HL-60 (cell line): ENCODE data around the gene GAPT.

Experiments used
- DNase-seq, 2 experiments: peaks; one replicate each; pipeline ENCODE4 v3.0.0-alpha.2; 2010 to 2020; ENCODE audit warnings: low read depth in 1 of 2, low spot score in 1 of 2
- H3K27ac ChIP-seq: fragments of 250-450 bp; sonication (Bioruptor Pico); replicated peaks from 2 replicates; pipeline ENCODE4 v1.5.1; 2020; ENCODE audit warnings: mild to moderate bottlenecking, moderate library complexity
- H3K27me3 ChIP-seq: fragments of 250-450 bp; sonication (Bioruptor Pico); 2 replicates; pipeline ENCODE4 v1.5.1; 2021; ENCODE audit warnings: mild to moderate bottlenecking, moderate library complexity; ENCODE audit not compliant: insufficient read depth, poor library complexity, severe bottlenecking
- H3K4me3 ChIP-seq: replicated peaks from 2 replicates; pipeline ENCODE4 v1.5.1; 2011; ENCODE audit warnings: mild to moderate bottlenecking, control low read depth, low read length; ENCODE audit not compliant: insufficient read depth
- GABPA ChIP-seq: IDR thresholded peaks from 2 replicates; pipeline ENCODE4 v1.6.1; 2012; ENCODE audit warnings: low read depth
- POLR2AphosphoS5 ChIP-seq: IDR thresholded peaks from 2 replicates; pipeline ENCODE4 v1.6.1; 2012; ENCODE audit warnings: low read depth
- SPI1 ChIP-seq: IDR thresholded peaks from 2 replicates; pipeline ENCODE4 v1.6.1; 2012; ENCODE audit warnings: low read depth, mild to moderate bottlenecking, borderline replicate concordance
- TF ChIP-seq, protein P1 (sequence below): IDR thresholded peaks from 2 replicates; pipeline ENCODE4 v1.6.1; 2012; ENCODE audit warnings: low read depth; ENCODE audit not compliant: insufficient replicate concordance
- TF ChIP-seq, protein P2 (sequence below): IDR thresholded peaks from one replicate; pipeline ENCODE4 v1.5.1; 2011; ENCODE audit warnings: low read length, control low read depth, inconsistent platforms; ENCODE audit not compliant: insufficient read depth

The GAPT gene

DNA sequence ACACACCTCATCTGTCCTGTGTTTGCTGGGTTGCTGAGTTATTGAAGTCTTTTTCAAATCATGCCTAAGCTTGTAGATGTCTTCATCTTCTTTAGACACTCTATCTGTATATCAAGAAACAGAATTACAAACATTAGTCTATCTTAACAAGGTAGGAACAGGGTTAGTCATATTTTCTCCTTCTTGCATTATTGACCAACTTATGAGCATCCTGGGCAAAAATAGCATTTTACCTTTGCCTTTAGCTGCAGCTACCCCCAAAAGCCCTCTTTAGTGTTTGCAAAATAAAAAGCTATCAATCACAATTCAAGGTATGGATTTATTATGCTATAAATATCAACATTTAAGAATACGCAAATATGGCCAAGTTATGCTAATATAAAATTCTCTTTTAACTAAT lies 34.7 kb upstream of the GAPT start:
- TF ChIP-seq GABPA, result no peak
- TF ChIP-seq, protein P1, sequence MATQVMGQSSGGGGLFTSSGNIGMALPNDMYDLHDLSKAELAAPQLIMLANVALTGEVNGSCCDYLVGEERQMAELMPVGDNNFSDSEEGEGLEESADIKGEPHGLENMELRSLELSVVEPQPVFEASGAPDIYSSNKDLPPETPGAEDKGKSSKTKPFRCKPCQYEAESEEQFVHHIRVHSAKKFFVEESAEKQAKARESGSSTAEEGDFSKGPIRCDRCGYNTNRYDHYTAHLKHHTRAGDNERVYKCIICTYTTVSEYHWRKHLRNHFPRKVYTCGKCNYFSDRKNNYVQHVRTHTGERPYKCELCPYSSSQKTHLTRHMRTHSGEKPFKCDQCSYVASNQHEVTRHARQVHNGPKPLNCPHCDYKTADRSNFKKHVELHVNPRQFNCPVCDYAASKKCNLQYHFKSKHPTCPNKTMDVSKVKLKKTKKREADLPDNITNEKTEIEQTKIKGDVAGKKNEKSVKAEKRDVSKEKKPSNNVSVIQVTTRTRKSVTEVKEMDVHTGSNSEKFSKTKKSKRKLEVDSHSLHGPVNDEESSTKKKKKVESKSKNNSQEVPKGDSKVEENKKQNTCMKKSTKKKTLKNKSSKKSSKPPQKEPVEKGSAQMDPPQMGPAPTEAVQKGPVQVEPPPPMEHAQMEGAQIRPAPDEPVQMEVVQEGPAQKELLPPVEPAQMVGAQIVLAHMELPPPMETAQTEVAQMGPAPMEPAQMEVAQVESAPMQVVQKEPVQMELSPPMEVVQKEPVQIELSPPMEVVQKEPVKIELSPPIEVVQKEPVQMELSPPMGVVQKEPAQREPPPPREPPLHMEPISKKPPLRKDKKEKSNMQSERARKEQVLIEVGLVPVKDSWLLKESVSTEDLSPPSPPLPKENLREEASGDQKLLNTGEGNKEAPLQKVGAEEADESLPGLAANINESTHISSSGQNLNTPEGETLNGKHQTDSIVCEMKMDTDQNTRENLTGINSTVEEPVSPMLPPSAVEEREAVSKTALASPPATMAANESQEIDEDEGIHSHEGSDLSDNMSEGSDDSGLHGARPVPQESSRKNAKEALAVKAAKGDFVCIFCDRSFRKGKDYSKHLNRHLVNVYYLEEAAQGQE, result no peak
- TF ChIP-seq POLR2AphosphoS5, result no peak
- TF ChIP-seq SPI1, result no peak
- TF ChIP-seq, protein P2, sequence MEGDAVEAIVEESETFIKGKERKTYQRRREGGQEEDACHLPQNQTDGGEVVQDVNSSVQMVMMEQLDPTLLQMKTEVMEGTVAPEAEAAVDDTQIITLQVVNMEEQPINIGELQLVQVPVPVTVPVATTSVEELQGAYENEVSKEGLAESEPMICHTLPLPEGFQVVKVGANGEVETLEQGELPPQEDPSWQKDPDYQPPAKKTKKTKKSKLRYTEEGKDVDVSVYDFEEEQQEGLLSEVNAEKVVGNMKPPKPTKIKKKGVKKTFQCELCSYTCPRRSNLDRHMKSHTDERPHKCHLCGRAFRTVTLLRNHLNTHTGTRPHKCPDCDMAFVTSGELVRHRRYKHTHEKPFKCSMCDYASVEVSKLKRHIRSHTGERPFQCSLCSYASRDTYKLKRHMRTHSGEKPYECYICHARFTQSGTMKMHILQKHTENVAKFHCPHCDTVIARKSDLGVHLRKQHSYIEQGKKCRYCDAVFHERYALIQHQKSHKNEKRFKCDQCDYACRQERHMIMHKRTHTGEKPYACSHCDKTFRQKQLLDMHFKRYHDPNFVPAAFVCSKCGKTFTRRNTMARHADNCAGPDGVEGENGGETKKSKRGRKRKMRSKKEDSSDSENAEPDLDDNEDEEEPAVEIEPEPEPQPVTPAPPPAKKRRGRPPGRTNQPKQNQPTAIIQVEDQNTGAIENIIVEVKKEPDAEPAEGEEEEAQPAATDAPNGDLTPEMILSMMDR, result no peak
- no peaks in the 10 kb centered on the region for H3K27me3 ChIP-seq
- no peak overlapping the region for H3K4me3 ChIP-seq
- no peak for DNase-seq
- H3K27ac ChIP-seq, result no peak overlapping the region

DNA sequence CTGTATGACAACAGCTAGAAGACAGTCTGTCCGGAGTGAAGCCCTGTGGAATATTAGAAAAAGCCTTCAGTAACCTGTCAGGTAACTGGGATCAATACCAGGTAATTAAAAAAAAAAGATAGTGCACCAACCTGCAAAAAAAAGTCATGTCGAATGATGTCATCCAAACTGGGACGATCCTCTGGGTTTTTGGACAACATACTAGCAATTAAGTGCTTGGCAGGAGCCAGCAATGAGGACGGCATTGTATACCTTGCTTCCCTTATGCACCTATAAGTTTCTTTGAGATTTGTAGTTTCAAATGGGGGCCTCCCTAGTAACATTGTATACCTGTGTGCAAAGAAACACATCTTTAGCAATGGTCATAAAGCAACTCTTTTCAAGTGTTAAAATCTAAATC lies 34.2 kb upstream of the GAPT start:
- Histone ChIP-seq H3K27ac (no peak overlapping the region), H3K27me3 (no peaks in the 10 kb centered on the region), H3K4me3 (no peak overlapping the region)
- TF ChIP-seq POLR2AphosphoS5 (no peak), GABPA (no peak)
- DNase-seq, result no peak

DNA sequence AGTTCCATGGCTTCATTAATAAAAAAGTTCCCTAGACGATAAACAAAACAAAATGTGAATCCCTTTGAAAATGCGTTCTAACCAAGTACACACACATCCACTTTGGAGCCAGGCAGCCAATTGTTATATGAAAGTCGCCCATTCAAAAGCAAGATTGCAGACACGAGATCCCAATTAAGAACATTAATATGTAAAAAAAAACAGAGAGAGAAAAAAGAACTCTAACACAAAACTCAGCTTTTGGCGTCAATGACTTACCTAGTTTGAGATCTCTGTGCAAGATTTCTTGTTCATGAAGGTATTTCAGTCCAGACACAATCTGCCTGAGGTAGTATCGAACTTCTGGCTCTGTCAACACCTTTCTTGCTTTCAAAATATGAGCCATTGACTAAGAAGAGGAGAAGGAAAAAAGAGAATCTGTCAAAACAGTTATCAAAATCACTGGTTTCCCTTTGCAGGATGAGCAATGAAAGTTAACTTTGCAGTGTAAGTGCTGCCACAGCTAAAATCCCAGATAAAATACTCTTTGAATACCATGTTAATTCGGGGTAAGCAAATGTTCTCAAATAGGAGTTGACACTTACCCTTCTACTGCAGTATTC lies 33.0 kb upstream of the GAPT start:
- no peak for DNase-seq
- no peak overlapping the region for H3K27ac ChIP-seq
- TF ChIP-seq POLR2AphosphoS5 (no peak), SPI1 (no peak), GABPA (no peak)
- TF ChIP-seq, protein P2, result no peak
- TF ChIP-seq, protein P1, result no peak
- H3K4me3 ChIP-seq, result no peak overlapping the region
- H3K27me3 ChIP-seq, result no peaks in the 10 kb centered on the region

DNA sequence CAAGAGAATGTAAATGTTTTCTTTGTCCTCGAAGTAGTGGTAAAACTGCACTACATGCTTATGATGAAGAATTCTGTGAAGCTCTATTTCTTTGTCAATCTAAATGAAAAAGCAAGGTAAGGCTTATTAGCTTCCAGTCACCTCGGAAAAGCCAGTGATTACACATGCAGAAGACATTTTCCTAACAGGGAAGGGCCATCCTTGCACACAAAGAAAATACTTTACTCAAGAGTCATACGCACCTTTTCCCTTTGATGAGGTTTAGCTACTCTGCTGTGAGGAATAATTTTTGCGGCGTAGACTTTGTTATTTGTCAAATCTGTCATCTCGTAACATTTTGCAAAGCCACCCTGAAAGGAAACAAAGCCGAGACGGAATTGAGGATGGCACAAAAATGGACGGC lies 32.5 kb upstream of the GAPT start:
- Histone ChIP-seq H3K27me3 (no peaks in the 10 kb centered on the region), H3K27ac (no peak overlapping the region), H3K4me3 (no peak overlapping the region)
- no peak for DNase-seq
- TF ChIP-seq, protein P1, result no peak
- TF ChIP-seq, protein P2, result no peak
- TF ChIP-seq POLR2AphosphoS5 (no peak), SPI1 (no peak), GABPA (no peak)
